Measurements from ENCODE around the gene WDR93.

WDR93 gene

GRCh38 chr15:89750560-89751542 lies 60.2 kb downstream of the WDR93 start, which contains the start of gene MESP1:
TSS of gene MESP1 (minus strand) at chr15:89751249. CDS start at chr15:89751231, 18 bp downstream.
- DNase-seq = peak; percentile 86

DNA sequence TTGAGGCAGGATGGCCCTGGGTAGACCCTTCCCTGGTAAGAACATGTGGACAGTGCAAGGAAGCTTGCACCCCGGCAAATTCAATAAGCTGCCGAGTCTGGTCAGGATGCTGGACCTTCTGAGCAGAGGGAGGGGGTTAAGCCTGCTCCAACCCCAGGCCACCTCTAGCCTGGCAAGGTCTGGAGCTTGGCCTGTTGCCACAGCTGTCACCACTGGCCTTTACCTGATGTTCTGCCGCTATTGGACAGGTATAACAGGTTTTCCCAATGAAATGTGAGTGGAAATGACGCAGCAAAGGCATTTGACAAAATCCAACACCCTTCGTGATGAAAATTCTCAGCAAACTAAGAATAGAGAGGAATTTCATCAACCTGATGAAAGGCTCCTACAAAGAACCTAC lies 61.1 kb downstream of the WDR93 start:
- no peak for DNase-seq

DNA sequence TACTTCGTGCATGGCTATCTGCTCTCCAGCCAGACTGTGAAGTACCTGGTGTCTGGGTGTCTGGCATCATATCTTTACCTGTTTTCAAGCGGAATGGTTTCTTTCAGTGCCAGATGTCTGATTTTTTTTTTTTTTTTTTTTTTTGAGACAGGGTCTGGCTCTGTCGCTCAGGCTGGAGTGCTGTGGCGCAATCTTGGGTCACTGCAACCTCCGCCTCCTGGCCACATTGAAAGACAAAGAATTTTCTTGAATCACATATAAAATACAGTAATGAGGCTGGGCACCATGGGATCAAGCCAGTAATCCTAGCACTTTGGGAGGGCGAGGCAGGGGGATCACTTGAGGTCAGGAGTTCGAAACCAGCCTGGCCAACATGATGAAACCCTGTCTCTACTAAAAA lies 63.2 kb downstream of the WDR93 start:
- no peak for DNase-seq

DNA sequence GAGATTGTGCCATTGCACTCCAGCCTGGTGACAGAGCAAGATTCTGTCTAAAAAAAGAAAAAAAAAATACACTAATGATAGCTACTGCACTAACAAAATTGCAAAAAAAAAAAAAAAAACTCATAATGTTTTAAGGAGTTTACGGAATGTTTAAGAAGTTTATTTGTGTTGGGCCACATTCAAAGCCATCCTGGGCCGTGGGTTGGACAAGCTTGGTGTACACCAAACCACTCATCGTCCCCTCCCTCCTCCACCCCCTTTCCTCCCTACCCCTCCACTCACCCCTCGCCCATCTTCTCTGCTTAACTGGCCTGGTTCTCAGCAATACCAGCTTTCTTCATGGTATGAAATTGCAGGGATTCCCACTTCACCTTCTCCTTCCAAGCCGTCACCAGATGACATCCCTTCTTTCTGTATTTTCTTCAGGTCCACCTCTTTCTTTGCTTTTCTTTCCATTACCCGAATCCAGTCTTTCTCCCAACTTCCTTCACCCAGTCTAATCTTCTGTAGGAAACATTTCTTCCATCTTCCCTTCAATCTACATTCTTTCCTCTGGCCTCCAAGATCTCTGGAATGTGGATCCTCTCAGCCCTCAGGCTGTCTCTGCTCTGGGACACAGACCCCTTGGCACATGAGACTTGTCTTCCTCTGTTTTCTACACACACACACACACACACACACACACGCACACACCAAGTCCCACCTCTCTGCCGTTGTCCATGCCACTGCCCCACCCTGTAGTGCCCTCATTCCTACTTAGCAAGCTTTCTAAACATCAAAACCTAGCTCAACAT lies 63.9 kb downstream of the WDR93 start:
- DNase-seq = no peak

GRCh38 chr15:89755701-89756100 lies 65.1 kb downstream of the WDR93 start:
- DNase-seq = no peak

DNA sequence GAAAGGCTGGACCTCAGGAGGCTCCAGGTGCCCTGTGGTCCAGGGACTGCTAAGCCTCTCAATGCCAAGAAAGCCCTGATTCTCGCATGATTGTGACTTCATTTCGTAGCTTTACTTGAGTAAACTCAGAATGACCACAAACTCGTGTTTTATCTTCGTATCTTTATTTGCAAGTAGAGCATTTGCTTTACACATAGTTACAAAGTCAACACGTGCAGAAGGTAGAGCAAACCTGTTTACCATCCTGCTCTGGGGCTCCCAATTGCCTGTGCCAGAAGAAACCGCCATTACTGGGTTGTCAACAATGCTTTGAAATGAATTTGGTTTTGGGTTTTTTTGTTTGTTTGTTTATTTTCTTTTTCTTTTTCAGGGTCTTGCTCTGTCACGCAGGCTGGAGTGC lies 66.3 kb downstream of the WDR93 start:
- DNase-seq = no peak

GRCh38 chr15:89758283-89758682 lies 67.7 kb downstream of the WDR93 start:
- DNase-seq = no peak

DNA sequence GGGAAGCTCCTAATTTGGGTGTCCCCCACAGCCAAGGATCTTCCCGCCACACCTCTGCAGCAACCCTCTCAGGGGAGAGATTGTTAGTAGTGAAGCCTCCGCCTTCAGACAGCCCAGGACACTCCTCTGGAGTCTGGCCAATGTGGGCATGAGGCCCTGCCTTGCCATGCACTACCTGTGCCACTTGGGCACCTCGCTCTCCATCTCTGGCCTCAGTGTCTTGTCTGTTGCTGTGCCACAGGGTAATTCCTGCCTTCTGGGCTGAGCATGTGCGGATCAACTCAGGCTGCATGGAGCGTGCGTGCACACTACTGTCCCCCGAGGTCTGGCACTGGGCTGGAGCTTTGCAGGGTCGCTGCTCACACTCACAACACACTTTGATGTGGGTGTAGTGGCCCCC lies 68.4 kb downstream of the WDR93 start:
- no peak for DNase-seq

GRCh38 chr15:89759835-89760234 lies 69.2 kb downstream of the WDR93 start:
- DNase-seq = no peak

- peak; percentile 65 for DNase-seq
Observed at GRCh38 chr15:89760303-89761008, 69.8 kb downstream of the WDR93 start.

DNA sequence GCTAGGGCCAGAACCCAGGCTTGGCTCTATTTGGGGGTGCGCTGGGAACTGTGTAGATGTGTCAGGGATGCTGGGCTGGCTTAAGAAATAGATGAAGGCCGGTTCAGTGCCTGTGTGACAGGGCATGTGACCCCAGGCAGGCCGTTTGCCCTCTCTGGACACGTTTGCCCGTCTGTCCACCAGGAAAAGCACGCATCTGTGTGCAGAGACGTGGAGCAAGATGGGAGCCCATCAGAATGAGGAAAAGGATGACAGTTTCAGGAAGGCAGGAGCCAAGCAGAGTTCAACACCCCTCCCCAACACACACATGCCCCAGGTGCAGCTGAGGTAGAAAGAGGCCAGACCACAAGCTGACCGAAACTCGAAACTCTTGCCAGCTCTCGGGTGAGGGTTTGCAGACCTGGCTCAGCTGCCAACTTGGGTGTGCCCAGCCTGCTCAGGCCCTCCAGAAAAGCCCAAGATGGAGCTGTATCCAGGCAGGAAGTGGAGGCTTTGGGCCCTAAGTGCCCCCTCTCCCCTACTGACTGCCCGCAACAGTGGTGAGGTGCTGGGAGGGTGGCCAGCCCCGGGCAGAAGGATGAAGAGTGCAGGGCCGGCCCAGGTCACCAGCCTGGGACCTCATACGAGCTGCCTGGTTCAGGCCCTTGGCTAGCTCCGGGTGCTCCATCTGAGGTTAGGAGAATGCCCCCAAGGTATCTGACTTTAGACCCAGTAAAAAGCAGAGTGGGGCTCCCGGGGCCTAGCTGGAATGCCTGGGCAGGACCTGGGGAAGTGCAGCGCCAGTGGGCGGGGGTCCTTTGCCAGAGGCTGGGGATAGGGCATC lies 70.6 kb downstream of the WDR93 start:
- DNase-seq = no peak

DNA sequence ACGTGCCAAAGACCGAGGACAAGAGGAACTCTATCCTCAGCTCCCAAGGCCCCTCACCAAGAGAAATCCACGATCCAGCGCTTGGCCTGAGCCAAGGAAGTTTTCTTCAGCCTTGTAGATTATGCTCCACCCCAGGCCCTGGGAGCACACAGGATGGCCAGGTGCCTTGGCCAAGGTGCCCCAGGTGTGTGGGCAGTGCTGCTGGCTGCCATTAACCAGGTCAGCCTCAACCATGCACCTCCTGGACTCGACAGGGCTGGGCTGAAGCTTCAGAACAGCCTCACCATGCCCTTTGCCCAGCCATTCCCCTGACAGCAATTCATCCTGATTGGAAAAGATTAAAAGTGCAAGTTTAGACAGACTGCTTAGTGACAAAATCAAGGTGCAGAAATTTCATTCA lies 71.3 kb downstream of the WDR93 start:
- no peak for DNase-seq

- DNase-seq = no peak
Observed at GRCh38 chr15:89765694-89766093, 75.1 kb downstream of the WDR93 start.

- DNase-seq = no peak
Observed at GRCh38 chr15:89766357-89767311, 76.0 kb downstream of the WDR93 start.

GRCh38 chr15:89767411-89767915 lies 76.9 kb downstream of the WDR93 start:
- no peak for DNase-seq

DNA sequence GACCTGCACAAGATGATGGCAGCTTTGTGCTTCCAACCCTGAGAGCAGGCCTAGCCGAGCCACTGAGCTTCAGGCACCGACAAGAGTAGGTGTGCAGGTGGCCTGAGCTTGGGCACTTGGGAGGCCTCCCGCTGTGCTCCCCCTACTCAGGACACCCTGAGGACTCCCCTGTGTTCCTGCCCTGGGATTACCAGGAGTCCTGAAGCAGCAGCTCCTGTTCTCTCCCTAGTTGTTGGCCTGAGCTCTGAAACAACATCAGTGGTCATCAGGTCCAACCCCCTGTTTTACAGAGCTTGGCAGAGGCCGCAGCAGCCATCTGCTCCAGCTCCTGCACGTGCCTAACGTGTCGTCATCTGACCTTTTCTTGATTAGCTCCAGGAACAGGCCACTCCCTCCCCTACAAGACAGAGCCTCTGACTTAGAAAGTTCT lies 77.5 kb downstream of the WDR93 start:
- no peak for DNase-seq

- no peak for DNase-seq
Observed at GRCh38 chr15:89769366-89769765, 78.8 kb downstream of the WDR93 start.

- no peak for DNase-seq
Observed at GRCh38 chr15:89770041-89770440, 79.4 kb downstream of the WDR93 start.

- no peak for DNase-seq
Observed at GRCh38 chr15:89772932-89773583, 82.4 kb downstream of the WDR93 start.

GRCh38 chr15:89774492-89774891 lies 83.9 kb downstream of the WDR93 start:
- DNase-seq = no peak

All from stimulated activated CD4-positive, alpha-beta T cell treated with anti-CD3 and anti-CD28 coated beads, Interleukin-4, amount 100 ng/mL, for 1 hour (primary cell).